GM12873 (cell line): ENCODE measurements around the gene ZNF500.

ENCODE experiments used
- TF ChIP-seq, protein P1 (sequence below): IDR thresholded peaks from 2 replicates; pipeline ENCODE4 v1.5.1; 2012; ENCODE audit warnings: low read depth, mild to moderate bottlenecking, moderate library complexity, low read length, control low read depth; ENCODE audit not compliant: insufficient read depth; ENCODE audit errors: missing control alignments

Gene ZNF500

DNA sequence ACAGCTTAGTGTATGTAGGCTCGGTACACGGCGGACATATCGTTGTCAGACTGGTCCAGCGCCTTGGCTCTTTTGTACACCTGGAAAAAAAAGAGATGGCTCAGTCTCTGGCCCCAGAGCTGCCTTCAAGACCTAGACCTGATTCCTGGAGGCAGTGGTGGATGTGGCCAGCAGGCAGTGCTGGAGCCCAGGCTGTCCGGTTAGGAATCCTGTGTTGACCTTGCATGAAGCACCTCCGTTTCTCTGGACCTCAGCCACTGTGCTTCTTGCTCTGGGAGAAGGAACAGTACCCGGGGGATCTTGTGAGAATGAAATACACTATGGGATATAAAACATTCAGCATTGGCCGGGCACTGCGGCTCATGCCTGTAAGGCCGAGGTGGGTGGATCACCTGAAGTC lies 38.3 kb upstream of the ZNF500 start:
- TF ChIP-seq, protein P1, sequence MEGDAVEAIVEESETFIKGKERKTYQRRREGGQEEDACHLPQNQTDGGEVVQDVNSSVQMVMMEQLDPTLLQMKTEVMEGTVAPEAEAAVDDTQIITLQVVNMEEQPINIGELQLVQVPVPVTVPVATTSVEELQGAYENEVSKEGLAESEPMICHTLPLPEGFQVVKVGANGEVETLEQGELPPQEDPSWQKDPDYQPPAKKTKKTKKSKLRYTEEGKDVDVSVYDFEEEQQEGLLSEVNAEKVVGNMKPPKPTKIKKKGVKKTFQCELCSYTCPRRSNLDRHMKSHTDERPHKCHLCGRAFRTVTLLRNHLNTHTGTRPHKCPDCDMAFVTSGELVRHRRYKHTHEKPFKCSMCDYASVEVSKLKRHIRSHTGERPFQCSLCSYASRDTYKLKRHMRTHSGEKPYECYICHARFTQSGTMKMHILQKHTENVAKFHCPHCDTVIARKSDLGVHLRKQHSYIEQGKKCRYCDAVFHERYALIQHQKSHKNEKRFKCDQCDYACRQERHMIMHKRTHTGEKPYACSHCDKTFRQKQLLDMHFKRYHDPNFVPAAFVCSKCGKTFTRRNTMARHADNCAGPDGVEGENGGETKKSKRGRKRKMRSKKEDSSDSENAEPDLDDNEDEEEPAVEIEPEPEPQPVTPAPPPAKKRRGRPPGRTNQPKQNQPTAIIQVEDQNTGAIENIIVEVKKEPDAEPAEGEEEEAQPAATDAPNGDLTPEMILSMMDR = no peak

DNA sequence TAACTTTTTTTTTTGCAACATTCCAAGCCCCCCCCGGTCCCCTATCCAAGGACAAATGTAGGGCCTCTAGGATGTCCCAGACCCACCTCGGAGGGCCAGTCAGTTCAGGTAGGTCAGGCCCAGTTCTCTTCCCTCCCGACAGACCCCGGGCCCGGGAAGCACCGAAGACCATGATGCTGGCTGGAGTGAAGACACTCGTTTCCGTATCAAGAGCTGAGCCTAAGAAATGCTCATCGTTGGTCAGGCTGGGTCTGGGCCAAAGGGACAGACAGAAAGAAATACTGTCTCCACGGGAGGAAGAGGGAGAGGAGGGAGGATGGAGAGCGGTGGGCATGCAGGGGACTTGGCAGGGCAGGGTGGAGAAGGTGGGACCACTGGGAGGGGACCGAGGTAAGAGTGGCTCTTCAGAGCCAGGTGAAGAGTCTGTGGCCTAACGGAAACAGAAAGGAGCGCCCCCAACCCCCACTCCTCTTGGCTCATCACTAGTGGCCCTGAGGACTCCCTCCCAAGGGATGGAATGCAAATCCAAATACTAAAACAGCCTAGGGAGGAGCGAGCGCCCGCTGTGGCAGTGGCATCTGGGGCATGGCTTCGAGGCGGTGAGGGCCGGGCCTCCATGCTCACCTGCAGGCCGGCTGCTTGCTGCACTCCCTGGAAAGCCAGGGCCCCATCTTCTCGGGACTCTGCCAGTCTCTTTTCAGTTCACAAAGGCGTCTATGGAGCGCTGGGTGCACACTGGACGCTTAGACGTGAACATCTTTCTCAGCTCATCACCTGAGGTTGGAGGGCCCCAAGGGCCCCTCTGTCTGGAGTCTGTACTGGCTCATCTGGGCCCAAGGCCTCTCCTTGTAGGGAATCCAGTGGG lies 37.2 kb upstream of the ZNF500 start:
- TF ChIP-seq, protein P1 = no peak

DNA sequence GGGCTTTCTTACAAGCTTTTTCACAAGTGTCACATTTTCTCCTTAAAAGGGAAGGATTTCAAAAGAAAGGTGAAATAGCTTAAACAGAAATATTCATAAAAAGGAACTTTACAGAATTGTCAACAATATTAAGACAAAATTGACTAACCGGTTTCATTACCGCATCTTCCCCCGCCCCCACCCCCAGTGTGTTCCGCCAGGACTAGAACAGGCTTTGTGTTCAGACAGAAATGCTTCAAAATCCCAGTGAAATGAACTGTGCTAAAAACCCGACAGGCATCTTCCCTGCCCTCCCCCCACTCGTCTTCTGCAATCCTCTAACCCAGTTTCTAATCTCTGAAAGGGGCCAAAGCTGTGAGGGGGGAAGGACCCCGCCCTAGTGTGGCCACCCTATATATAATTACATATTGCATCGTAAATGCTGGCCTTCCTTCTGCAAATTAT lies 36.5 kb upstream of the ZNF500 start:
- TF ChIP-seq, protein P1 = no peak

DNA sequence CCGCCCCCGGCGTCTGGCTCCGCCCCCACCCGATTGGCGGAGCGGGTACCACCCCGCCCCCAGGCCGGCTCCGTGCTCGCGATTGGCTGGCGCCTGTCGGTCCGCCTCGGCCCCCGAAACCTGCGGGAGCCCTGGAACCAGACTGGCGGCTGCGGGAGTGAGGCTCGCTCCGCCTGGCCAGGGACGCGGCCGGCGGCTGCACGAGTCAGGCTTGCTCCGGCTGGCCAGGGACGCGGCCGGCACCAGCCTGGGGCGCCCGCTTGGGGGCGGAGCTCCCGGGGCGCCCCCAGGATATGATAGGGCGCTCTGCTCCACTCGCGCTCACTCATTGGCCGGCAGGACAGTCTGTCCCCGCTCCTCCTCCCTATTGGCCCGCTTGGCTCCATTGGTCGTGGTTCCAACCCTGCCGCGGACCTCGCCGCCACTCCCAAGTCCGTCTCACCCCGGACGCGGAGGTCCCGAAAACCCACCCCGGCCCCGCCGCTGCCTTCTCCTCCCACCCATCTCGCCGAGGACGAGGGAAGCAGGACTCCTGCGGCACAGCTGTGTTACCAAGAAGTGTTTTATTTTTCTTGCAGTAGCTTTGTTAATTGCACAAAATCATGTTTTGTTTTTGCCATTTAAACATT lies 35.8 kb upstream of the ZNF500 start:
- TF ChIP-seq, protein P1 = no peak

DNA sequence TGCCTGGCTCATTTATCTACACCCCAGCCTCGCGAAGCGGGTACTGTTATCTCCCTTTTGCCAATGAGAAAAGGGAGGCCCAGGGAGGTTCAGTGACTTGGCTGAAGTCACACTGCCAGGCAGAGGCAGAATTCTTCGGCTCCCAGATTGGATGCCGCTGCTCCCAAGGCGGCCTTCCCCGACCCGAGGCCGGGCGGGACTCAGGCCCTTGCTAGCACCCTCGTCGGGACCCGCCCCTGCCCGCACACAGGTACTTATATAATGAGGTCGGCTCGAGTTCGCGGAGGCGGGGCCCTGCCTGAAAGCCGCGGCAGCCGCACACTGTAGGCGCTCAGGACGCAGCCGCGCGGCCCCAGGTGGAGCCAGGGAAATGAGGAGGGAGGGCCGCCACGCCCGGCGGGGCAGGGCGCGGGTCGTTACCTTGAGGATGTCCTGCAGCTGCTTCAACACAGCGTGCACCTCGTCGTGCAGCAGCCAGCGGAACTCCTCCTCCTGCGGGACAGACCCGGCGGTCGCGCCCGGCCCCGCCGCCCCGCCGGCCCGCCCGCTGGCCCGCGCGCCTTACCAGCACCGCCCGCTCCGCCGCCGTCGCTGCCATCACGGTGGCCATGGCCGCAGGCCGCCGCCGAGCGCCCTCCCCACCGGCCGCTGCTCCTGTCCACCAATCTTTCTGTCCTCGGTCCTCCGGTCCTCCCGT lies 35.1 kb upstream of the ZNF500 start, which contains the start of gene ROGDI:
ROGDI (minus strand) TSS at position 672 of the 697 bp plus-strand sequence; CDS start at position 610, 62 bp downstream.
- TF ChIP-seq, protein P1 = no peak

DNA sequence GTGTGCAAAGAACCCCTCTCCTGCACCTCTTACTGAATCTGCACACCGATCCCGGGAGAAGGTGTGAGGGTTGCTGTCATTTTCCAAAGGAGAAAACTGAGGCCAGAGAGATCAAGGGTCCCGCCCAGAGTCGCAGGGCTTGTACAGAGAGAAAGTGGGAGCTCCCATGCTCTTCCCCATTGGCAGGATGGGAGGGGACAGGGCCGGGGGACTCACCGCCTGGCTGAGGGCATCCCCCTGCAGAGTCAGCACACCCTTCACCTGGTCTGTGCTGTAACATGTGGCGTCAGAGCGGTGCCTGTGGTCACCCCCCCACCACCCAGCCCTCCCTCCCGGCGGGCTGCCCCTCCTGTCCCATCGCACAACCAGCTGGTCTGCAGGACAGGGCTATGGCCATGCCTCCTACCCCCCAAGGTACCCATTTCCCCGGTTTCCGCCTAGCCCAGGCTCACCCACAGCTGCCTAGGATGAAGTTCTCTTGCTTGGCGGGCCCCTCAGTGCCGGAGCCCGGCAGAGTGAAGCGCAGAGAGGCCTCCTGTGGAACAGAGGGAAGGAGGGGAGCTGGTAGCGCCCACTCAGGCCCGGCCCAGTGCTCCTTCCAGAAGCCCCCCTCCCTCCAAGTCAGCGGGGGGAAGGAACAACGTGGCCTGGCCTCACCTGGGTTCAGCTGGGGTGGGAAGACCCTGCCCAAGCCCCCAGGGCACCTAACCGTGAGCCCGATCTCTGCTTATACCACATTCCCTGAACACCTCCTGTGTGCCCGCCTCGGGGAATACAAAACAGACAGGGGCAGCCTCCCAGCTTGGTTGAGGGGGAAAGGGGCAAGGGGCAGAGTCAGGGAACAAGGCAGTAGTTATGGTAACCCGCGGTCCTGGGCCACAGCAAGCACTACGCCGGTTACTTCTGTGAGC lies 34.3 kb upstream of the ZNF500 start:
- TF ChIP-seq, protein P1 = no peak
